Hepatocyte (in vitro differentiated cells): ENCODE measurements around the gene CDK6.

Source experiments
- CTCF ChIP-seq: fragments of 200-600 bp; sonication (generic); IDR thresholded peaks from 2 replicates; pipeline ENCODE4 v1.5.1; 2016; ENCODE audit warnings: antibody characterized with exemption, mild to moderate bottlenecking; ENCODE audit not compliant: poor library complexity
- EZH2 ChIP-seq: fragments of 200-600 bp; sonication (generic); IDR thresholded peaks from 2 replicates; pipeline ENCODE4 v1.6.1; 2016; ENCODE audit warnings: antibody characterized with exemption, mild to moderate bottlenecking, borderline replicate concordance
- EZH2phosphoT487 ChIP-seq: fragments of 200-600 bp; sonication (generic); IDR thresholded peaks from one replicate; pipeline ENCODE4 v1.6.1; 2018; ENCODE audit warnings: antibody characterized with exemption, mild to moderate bottlenecking, low read depth, moderate library complexity; ENCODE audit not compliant: unreplicated experiment, severe bottlenecking

GRCh38 chr7:92769844-92770243 lies 66.5 kb downstream of the CDK6 start:
- TF ChIP-seq CTCF (no peak), EZH2phosphoT487 (no peak), EZH2 (no peak)
